GM23248 (cell line): ENCODE measurements around the gene ANKRD12.
"Not testable (repeated sequence)": the region's sequence is repeated elsewhere in the genome, so short reads cannot be mapped to it uniquely, and the experiment has no call there.

Source experiments
- EZH2 ChIP-seq: fragments of 200-600 bp; sonication (generic); IDR thresholded peaks from 2 replicates; pipeline ENCODE4 v1.6.1; 2018; ENCODE audit warnings: antibody characterized with exemption, mild to moderate bottlenecking; ENCODE audit not compliant: insufficient read depth, poor library complexity, severe bottlenecking
- EZH2phosphoT487 ChIP-seq: fragments of 200-600 bp; sonication (generic); IDR thresholded peaks from 2 replicates; pipeline ENCODE4 v1.6.1; 2018; ENCODE audit warnings: antibody characterized with exemption, moderate library complexity, mild to moderate bottlenecking, low read depth; ENCODE audit not compliant: insufficient read depth

- not testable (repeated sequence) for TF ChIP-seq EZH2, EZH2phosphoT487
Measured at GRCh38 chr18:9165883-9166282, 29.3 kb downstream of the ANKRD12 start.
